Glomerular visceral epithelial cell (primary cell): ENCODE results near the gene C17orf100.

ENCODE experiments used
- DNase-seq: peaks from one replicate; pipeline ENCODE4 v3.0.0-alpha.2; 2016; ENCODE audit errors: extremely low spot score

C17orf100 gene

GRCh38 chr17:6651354-6651918 is at the start of gene C17orf100, which contains the start of gene MED31:
TSS of gene C17orf100 (plus strand) at chr17:6651762. CDS start at chr17:6651914, 152 bp downstream.
TSS of gene MED31 (minus strand) at chr17:6651605. CDS start at chr17:6651528, 77 bp downstream.
- DNase-seq, result peak; percentile 96

- DNase-seq, result no peak
Measured at GRCh38 chr17:6602141-6602540, 49.4 kb upstream of the C17orf100 start.

GRCh38 chr17:6603744-6604325 is 47.7 kb upstream of the C17orf100 start:
- no peak for DNase-seq

- DNase-seq, result no peak
Measured at GRCh38 chr17:6605142-6605541, 46.4 kb upstream of the C17orf100 start.

GRCh38 chr17:6608321-6608720 is 43.2 kb upstream of the C17orf100 start:
- DNase-seq, result peak; percentile 39

GRCh38 chr17:6610011-6610410 is 41.6 kb upstream of the C17orf100 start:
- DNase-seq, result no peak

GRCh38 chr17:6611231-6611630 is 40.3 kb upstream of the C17orf100 start:
- no peak for DNase-seq

- no peak for DNase-seq
Measured at GRCh38 chr17:6623941-6624340, 27.6 kb upstream of the C17orf100 start.

- DNase-seq, result no peak
Measured at GRCh38 chr17:6626616-6627015, 24.9 kb upstream of the C17orf100 start.

- no peak for DNase-seq
Measured at GRCh38 chr17:6627019-6627418, 24.5 kb upstream of the C17orf100 start.

- no peak for DNase-seq
Measured at GRCh38 chr17:6630390-6630789, 21.2 kb upstream of the C17orf100 start.

GRCh38 chr17:6632530-6632929 is 19.0 kb upstream of the C17orf100 start:
- no peak for DNase-seq

- DNase-seq, result no peak
Measured at GRCh38 chr17:6633263-6633662, 18.3 kb upstream of the C17orf100 start.

GRCh38 chr17:6636105-6636504 is 15.5 kb upstream of the C17orf100 start:
- DNase-seq, result no peak

- no peak for DNase-seq
Measured at GRCh38 chr17:6636616-6637457, 14.7 kb upstream of the C17orf100 start.

- DNase-seq, result no peak
Measured at GRCh38 chr17:6637458-6637840, 14.1 kb upstream of the C17orf100 start.

- DNase-seq, result no peak
Measured at GRCh38 chr17:6638046-6638908, 13.3 kb upstream of the C17orf100 start.

GRCh38 chr17:6639014-6639585 is 12.5 kb upstream of the C17orf100 start:
- DNase-seq, result peak; percentile 17

GRCh38 chr17:6639586-6640535 is 11.7 kb upstream of the C17orf100 start:
- DNase-seq, result peak; percentile 43

- peak; percentile 92 for DNase-seq
Measured at GRCh38 chr17:6640536-6641246, 10.9 kb upstream of the C17orf100 start, which contains the start of the genes KIAA0753 and TXNDC17. TSS of gene KIAA0753 (minus strand) at chr17:6640711. CDS start at chr17:6635103, 5,608 bp downstream. TSS of gene TXNDC17 (plus strand) at chr17:6641060. CDS start at chr17:6641083, 23 bp downstream.
